Measurements from ENCODE around the gene GRAPL.
"Not testable (repeated sequence)": the region's sequence is repeated elsewhere in the genome, so short reads cannot be mapped to it uniquely, and the experiment has no call there.

The GRAPL gene

GRCh38 chr17:19203429-19203828, 76.0 kb downstream of the GRAPL start:
- H3K9me3 ChIP-seq (ENCODE audit: control insufficient read depth, low read length); H3K36me3 ChIP-seq (ENCODE audit: control insufficient read depth, insufficient read depth, low read length); H3K4me1 ChIP-seq (ENCODE audit: control insufficient read depth, insufficient read depth, low read length, poor library complexity, severe bottlenecking); H3K4me3 ChIP-seq (ENCODE audit: extremely low read depth, insufficient read depth, low read length, poor library complexity, severe bottlenecking); H3K27ac ChIP-seq (ENCODE audit: low read depth, low read length, severe bottlenecking): not testable (repeated sequence)
- WGBS, 2 experiments (ENCODE audit: insufficient coverage in 2 of 2): no CpG with 5 or more reads among the region's 3 CpGs
